ENCODE results near the gene CEP20. TPM values are rescaled to one million over a fixed set of nuclear protein-coding genes. Genes with fewer than 3 reads are reported as not detected.
A peak's percentile ranks its signal among the peaks of the same experiment; 100 is the strongest.

The CEP20 gene
- total RNA-seq, 3 donors from 2014 or later: 41.6 to 50.2 (median 44.6) TPM

DNA sequence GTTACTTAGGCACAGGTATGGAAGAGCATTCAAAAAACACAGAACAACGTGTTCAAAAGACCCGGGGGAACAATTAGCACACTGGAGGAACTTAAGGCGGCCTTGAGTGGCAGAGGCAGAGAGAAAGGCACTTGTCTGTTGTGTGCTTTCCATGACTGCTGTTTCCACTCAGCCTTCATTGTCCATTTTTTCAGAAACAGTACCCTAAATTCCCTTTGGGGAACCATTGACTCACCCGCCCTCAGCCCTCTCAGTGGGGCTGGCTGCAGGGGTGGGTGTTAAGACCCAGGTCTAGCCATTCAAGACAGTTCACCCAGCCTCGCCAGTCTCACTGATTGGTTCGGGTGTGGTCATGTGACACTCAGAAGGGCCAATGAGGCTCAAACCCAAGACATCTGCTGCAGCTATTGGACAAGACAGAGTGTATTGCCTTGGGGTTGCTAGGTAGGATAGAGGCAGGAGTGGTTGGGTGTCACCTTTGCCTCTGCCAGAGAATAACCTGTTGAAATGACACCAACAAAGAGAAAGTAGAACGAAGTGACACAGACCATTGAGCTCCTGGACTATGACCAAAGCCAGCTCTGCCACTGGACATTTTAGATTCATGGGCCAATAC, 19.6 kb upstream of the CEP20 start:
- peaks cover 10% of the 10 kb centered on the region for H3K4me1 Mint-ChIP-seq (ENCODE audit: low read depth)
- peak; percentile 94 to 96 for ATAC-seq
- H3K36me3 Mint-ChIP-seq (ENCODE audit: insufficient read depth): no peaks in the 10 kb centered on the region

GRCh38 chr16:15906439-15906838, 18.0 kb upstream of the CEP20 start:
- no peak for ATAC-seq
- Mint-ChIP-seq H3K36me3 (ENCODE audit: insufficient read depth) (no peaks in the 10 kb centered on the region), H3K9me3 (peaks cover 4% of the 10 kb centered on the region), H3K4me1 (ENCODE audit: low read depth) (peaks cover 4% of the 10 kb centered on the region), H3K27me3 (ENCODE audit: low read depth) (no peaks in the 10 kb centered on the region), H3K4me3 (no peak overlapping the region)
- no peak for DNase-seq

More for the DNA sequence above, 19.6 kb upstream of the CEP20 start:
- Mint-ChIP-seq H3K9me3 (peaks cover 4% of the 10 kb centered on the region), H3K4me3 (no peak overlapping the region), H3K27me3 (ENCODE audit: low read depth) (no peaks in the 10 kb centered on the region)
- peak; percentile 5 for DNase-seq

- no peak overlapping the region for H3K4me3 Mint-ChIP-seq
- no peaks in the 10 kb centered on the region for H3K36me3 Mint-ChIP-seq (ENCODE audit: insufficient read depth)
- H3K27me3 Mint-ChIP-seq (ENCODE audit: low read depth): no peaks in the 10 kb centered on the region
- DNase-seq: no peak
- peaks cover 8% of the 10 kb centered on the region for H3K4me1 Mint-ChIP-seq (ENCODE audit: low read depth)
- no peak for ATAC-seq
- peaks cover 4% of the 10 kb centered on the region for H3K9me3 Mint-ChIP-seq
Observed at GRCh38 chr16:15903960-15904359, 15.6 kb upstream of the CEP20 start.

GRCh38 chr16:15900901-15901500, 12.6 kb upstream of the CEP20 start:
- peaks cover 13% of the 10 kb centered on the region for H3K4me1 Mint-ChIP-seq (ENCODE audit: low read depth)
- no peak for DNase-seq
- H3K9me3 Mint-ChIP-seq: no peaks in the 10 kb centered on the region
- no peak overlapping the region for H3K4me3 Mint-ChIP-seq
- no peak for ATAC-seq
- no peaks in the 10 kb centered on the region for H3K36me3 Mint-ChIP-seq (ENCODE audit: insufficient read depth)
- no peaks in the 10 kb centered on the region for H3K27me3 Mint-ChIP-seq (ENCODE audit: low read depth)

GRCh38 chr16:15900357-15900756, 12.0 kb upstream of the CEP20 start:
- Mint-ChIP-seq H3K4me1 (ENCODE audit: low read depth) (peaks cover 13% of the 10 kb centered on the region), H3K4me3 (no peak overlapping the region), H3K9me3 (no peaks in the 10 kb centered on the region), H3K36me3 (ENCODE audit: insufficient read depth) (no peaks in the 10 kb centered on the region), H3K27me3 (ENCODE audit: low read depth) (no peaks in the 10 kb centered on the region)
- ATAC-seq (no peak), DNase-seq (no peak)

- Mint-ChIP-seq H3K36me3 (ENCODE audit: insufficient read depth) (no peaks in the 10 kb centered on the region), H3K9me3 (no peaks in the 10 kb centered on the region), H3K4me1 (ENCODE audit: low read depth) (peaks cover 13% of the 10 kb centered on the region), H3K4me3 (no peak overlapping the region), H3K27me3 (ENCODE audit: low read depth) (no peaks in the 10 kb centered on the region)
- DNase-seq (no peak), ATAC-seq (peak; percentile 58 to 65)
Observed at GRCh38 chr16:15899538-15900100, 11.2 kb upstream of the CEP20 start.

GRCh38 chr16:15898654-15899053, 10.3 kb upstream of the CEP20 start:
- Mint-ChIP-seq H3K4me3 (no peak overlapping the region), H3K9me3 (no peaks in the 10 kb centered on the region), H3K4me1 (ENCODE audit: low read depth) (peaks cover 13% of the 10 kb centered on the region), H3K27me3 (ENCODE audit: low read depth) (no peaks in the 10 kb centered on the region), H3K36me3 (ENCODE audit: insufficient read depth) (no peaks in the 10 kb centered on the region)
- no peak for DNase-seq
- no peak for ATAC-seq

- no peaks in the 10 kb centered on the region for H3K36me3 Mint-ChIP-seq (ENCODE audit: insufficient read depth)
- DNase-seq (no peak), ATAC-seq (peak; percentile 78 to 87)
- H3K9me3 Mint-ChIP-seq: no peaks in the 10 kb centered on the region
- H3K27me3 Mint-ChIP-seq (ENCODE audit: low read depth): no peaks in the 10 kb centered on the region
- peaks cover 13% of the 10 kb centered on the region for H3K4me1 Mint-ChIP-seq (ENCODE audit: low read depth)
- no peak overlapping the region for H3K4me3 Mint-ChIP-seq
Observed at GRCh38 chr16:15897834-15898254, 9.4 kb upstream of the CEP20 start.

GRCh38 chr16:15897121-15897780, 8.8 kb upstream of the CEP20 start:
- no peaks in the 10 kb centered on the region for H3K36me3 Mint-ChIP-seq (ENCODE audit: insufficient read depth)
- no peaks in the 10 kb centered on the region for H3K9me3 Mint-ChIP-seq
- no peaks in the 10 kb centered on the region for H3K27me3 Mint-ChIP-seq (ENCODE audit: low read depth)
- ATAC-seq (no peak), DNase-seq (no peak)
- H3K4me3 Mint-ChIP-seq: no peak overlapping the region
- peaks cover 13% of the 10 kb centered on the region for H3K4me1 Mint-ChIP-seq (ENCODE audit: low read depth)

GRCh38 chr16:15894571-15895374, 6.4 kb upstream of the CEP20 start:
- Mint-ChIP-seq H3K4me3 (no peak overlapping the region), H3K27me3 (ENCODE audit: low read depth) (no peaks in the 10 kb centered on the region), H3K36me3 (ENCODE audit: insufficient read depth) (no peaks in the 10 kb centered on the region), H3K4me1 (ENCODE audit: low read depth) (peaks cover 13% of the 10 kb centered on the region), H3K9me3 (no peaks in the 10 kb centered on the region)
- ATAC-seq: peak in 1 of 2 donors; percentile 27
- no peak for DNase-seq

- ATAC-seq (no peak), DNase-seq (no peak)
- Mint-ChIP-seq H3K4me1 (ENCODE audit: low read depth) (peaks cover 18% of the 10 kb centered on the region), H3K36me3 (ENCODE audit: insufficient read depth) (no peaks in the 10 kb centered on the region), H3K9me3 (no peaks in the 10 kb centered on the region), H3K4me3 (no peak overlapping the region), H3K27me3 (ENCODE audit: low read depth) (no peaks in the 10 kb centered on the region)
Observed at GRCh38 chr16:15891508-15891907, 3.1 kb upstream of the CEP20 start.

DNA sequence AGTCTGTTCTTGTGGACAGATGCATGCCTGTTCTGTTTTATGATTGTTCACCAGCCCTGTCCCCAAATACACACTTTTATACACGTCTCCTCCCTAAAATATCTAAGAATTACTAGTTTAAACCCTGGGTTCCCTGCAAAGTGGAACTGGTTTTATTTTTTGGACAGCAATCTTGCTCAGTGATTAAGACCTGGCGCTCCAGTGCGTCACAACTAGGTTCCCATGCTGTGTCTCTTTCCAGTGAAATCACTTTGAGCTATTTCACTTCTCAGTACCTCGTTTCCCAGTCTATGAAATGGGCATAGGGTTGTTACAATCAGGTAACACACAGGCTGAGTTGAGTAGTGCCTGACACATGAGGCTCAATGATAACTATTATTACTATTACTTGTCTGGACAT, 1.1 kb downstream of the CEP20 start:
- no peaks in the 10 kb centered on the region for H3K27me3 Mint-ChIP-seq (ENCODE audit: low read depth)

DNA sequence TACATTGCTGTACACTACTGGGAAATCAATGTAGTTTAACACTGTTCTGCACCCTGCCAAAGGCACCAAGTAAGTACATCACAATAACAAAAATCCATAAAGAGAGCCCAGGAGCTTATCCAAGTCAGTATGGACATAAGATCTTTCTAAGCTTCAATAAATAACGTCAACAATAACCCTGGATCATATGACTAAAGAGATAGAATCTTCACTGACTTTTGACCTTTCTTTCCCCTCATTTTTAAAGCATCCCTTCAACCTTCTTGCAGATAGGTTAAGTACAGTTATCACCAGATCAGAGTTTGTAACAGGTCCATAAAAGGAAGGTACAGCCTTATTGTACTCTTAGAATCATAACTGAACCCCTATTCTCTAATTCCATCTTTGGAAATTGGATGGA, 2.3 kb downstream of the CEP20 start:
- H3K36me3 Mint-ChIP-seq (ENCODE audit: insufficient read depth): peaks cover 11% of the 10 kb centered on the region

More for the DNA sequence above, 1.1 kb downstream of the CEP20 start:
- H3K36me3 Mint-ChIP-seq (ENCODE audit: insufficient read depth): peaks cover 7% of the 10 kb centered on the region
- peak overlapping the region; percentile 99 for H3K4me3 Mint-ChIP-seq
- H3K4me1 Mint-ChIP-seq (ENCODE audit: low read depth): peaks cover 33% of the 10 kb centered on the region
- ATAC-seq: no peak
- no peak for DNase-seq
- no peaks in the 10 kb centered on the region for H3K9me3 Mint-ChIP-seq

DNA sequence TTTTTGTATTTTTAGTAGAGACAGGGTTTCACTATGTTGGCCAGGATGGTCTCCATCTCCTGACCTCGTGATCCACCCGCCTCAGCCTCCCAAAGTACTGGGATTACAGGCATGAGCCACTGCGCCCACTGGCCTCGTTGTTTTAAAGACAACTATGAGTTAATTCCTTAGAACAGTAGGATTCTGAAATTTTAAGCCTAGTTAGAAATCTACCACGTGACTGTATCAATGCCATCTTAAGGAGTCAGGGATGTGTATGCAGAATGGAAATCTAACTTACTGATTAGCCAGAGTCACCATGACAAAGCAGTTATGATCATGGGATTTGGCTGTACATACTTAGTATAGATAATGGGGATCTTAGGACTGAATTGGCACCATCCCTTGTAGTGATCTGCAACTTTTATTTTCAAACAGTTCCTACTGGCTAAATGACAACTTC, 2.8 kb downstream of the CEP20 start:
- peaks cover 11% of the 10 kb centered on the region for H3K36me3 Mint-ChIP-seq (ENCODE audit: insufficient read depth)
- no peak for ATAC-seq

More for the DNA sequence above, 2.3 kb downstream of the CEP20 start:
- peak overlapping the region; percentile 25 for H3K4me3 Mint-ChIP-seq
- ATAC-seq: no peak
- H3K4me1 Mint-ChIP-seq (ENCODE audit: low read depth): peaks cover 33% of the 10 kb centered on the region
- H3K27me3 Mint-ChIP-seq (ENCODE audit: low read depth): no peaks in the 10 kb centered on the region
- no peaks in the 10 kb centered on the region for H3K9me3 Mint-ChIP-seq
- DNase-seq: no peak

More for the DNA sequence above, 2.8 kb downstream of the CEP20 start:
- DNase-seq: no peak
- no peaks in the 10 kb centered on the region for H3K9me3 Mint-ChIP-seq
- peaks cover 33% of the 10 kb centered on the region for H3K4me1 Mint-ChIP-seq (ENCODE audit: low read depth)
- H3K4me3 Mint-ChIP-seq: no peak overlapping the region
- no peaks in the 10 kb centered on the region for H3K27me3 Mint-ChIP-seq (ENCODE audit: low read depth)

Data from activated T-cell treated with anti-CD3 and anti-CD28 coated beads, Interleukin-2, amount 50 U/mL, for 4 hours (primary cell).